ENCODE results near the gene TMEM234. TPM values are rescaled to one million over a fixed set of nuclear protein-coding genes. Genes with fewer than 3 reads are reported as not detected.

Gene TMEM234
- polyA plus RNA-seq, 2 of the 4 experiments (the other 2 are of a cell fraction), result 8.4 to 12.1 TPM

DNA sequence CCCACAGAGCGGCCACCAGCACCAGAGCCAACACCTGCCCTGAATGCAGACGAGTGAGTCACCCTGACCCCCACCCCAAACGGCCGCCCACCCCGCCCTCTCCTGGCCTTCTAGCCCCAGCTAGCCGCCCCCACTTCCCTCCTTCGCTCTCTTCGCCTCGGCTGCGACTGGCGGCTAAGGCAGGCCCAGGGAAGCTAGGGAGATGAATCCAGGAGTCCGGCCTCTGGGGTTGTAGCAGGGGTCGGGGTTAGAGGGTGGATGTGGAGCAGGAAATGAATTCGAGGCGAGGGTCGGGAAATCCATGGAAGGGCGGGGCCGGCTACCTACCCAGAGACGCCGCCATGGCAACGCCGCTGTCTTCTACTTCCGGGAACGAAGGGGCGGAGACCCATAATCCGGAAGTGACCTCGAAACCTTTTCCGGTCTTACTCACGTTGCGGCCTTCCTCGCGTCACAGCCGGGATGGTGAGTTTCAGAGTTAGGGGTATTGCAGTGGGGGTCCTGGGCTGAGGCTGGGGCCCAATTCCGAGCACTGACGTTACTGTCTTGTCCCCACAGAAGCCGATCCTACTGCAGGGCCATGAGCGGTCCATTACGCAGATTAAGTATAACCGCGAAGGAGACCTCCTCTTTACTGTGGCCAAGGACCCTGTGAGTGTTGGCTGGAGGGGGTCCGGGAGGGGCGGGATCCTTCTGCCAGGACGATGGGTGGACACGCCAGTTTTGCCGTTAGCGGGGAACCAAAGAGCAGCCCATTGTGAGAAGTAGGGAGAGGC, at the start of gene TMEM234, which contains the start of gene EIF3I (continued):
- TF ChIP-seq, protein P1, sequence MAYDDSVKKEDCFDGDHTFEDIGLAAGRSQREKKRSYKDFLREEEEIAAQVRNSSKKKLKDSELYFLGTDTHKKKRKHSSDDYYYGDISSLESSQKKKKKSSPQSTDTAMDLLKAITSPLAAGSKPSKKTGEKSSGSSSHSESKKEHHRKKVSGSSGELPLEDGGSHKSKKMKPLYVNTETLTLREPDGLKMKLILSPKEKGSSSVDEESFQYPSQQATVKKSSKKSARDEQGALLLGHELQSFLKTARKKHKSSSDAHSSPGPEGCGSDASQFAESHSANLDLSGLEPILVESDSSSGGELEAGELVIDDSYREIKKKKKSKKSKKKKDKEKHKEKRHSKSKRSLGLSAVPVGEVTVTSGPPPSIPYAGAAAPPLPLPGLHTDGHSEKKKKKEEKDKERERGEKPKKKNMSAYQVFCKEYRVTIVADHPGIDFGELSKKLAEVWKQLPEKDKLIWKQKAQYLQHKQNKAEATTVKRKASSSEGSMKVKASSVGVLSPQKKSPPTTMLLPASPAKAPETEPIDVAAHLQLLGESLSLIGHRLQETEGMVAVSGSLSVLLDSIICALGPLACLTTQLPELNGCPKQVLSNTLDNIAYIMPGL (CRISPR knock-in tag; IDR thresholded peaks at IDR 0.05; ENCODE audit: borderline replicate concordance), result no peak
- no peak for TF ChIP-seq TP53 (CRISPR knock-in tag; IDR thresholded peaks at IDR 0.05)
- peak in 1 of 2 experiments; percentile 69; a peak in 2 of 5 replicates for TF ChIP-seq JUN (IDR thresholded peaks at IDR 0.05)
- TF ChIP-seq CHD4 (IDR thresholded peaks at IDR 0.05; ENCODE audit: borderline replicate concordance), result no peak
- TF ChIP-seq RAD21 (conservative IDR thresholded peaks at IDR 0.05 in 1 of 2, IDR thresholded peaks at IDR 0.05 in 1 of 2), result no peak
- TF ChIP-seq CHD2 (IDR thresholded peaks at IDR 0.05; ENCODE audit: low read length, partially characterized antibody), result no peak
- TF ChIP-seq RFX5 (IDR thresholded peaks at IDR 0.05), result no peak
- TF ChIP-seq, protein P2, sequence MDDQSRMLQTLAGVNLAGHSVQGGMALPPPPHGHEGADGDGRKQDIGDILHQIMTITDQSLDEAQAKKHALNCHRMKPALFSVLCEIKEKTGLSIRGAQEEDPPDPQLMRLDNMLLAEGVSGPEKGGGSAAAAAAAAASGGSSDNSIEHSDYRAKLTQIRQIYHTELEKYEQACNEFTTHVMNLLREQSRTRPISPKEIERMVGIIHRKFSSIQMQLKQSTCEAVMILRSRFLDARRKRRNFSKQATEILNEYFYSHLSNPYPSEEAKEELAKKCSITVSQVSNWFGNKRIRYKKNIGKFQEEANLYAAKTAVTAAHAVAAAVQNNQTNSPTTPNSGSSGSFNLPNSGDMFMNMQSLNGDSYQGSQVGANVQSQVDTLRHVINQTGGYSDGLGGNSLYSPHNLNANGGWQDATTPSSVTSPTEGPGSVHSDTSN (IDR thresholded peaks at IDR 0.05), result no peak
- TF ChIP-seq, protein P3, sequence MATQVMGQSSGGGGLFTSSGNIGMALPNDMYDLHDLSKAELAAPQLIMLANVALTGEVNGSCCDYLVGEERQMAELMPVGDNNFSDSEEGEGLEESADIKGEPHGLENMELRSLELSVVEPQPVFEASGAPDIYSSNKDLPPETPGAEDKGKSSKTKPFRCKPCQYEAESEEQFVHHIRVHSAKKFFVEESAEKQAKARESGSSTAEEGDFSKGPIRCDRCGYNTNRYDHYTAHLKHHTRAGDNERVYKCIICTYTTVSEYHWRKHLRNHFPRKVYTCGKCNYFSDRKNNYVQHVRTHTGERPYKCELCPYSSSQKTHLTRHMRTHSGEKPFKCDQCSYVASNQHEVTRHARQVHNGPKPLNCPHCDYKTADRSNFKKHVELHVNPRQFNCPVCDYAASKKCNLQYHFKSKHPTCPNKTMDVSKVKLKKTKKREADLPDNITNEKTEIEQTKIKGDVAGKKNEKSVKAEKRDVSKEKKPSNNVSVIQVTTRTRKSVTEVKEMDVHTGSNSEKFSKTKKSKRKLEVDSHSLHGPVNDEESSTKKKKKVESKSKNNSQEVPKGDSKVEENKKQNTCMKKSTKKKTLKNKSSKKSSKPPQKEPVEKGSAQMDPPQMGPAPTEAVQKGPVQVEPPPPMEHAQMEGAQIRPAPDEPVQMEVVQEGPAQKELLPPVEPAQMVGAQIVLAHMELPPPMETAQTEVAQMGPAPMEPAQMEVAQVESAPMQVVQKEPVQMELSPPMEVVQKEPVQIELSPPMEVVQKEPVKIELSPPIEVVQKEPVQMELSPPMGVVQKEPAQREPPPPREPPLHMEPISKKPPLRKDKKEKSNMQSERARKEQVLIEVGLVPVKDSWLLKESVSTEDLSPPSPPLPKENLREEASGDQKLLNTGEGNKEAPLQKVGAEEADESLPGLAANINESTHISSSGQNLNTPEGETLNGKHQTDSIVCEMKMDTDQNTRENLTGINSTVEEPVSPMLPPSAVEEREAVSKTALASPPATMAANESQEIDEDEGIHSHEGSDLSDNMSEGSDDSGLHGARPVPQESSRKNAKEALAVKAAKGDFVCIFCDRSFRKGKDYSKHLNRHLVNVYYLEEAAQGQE (IDR thresholded peaks at IDR 0.05), result no peak
- no peak for TF ChIP-seq ESRRA (IDR thresholded peaks at IDR 0.05; ENCODE audit: borderline replicate concordance, low read length)
- no peak for TF ChIP-seq EHMT2 (IDR thresholded peaks at IDR 0.05; ENCODE audit: low read depth)
- TF ChIP-seq, protein P4, sequence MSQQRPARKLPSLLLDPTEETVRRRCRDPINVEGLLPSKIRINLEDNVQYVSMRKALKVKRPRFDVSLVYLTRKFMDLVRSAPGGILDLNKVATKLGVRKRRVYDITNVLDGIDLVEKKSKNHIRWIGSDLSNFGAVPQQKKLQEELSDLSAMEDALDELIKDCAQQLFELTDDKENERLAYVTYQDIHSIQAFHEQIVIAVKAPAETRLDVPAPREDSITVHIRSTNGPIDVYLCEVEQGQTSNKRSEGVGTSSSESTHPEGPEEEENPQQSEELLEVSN (IDR thresholded peaks at IDR 0.05; ENCODE audit: borderline replicate concordance, low read depth), result no peak
- no peak for TF ChIP-seq SMC3 (IDR thresholded peaks at IDR 0.05)
- TF ChIP-seq SREBF2 (IDR thresholded peaks at IDR 0.05), result no peak
- no peak for TF ChIP-seq GATA3 (IDR thresholded peaks at IDR 0.05; ENCODE audit: borderline replicate concordance)
- TF ChIP-seq ZSCAN20 (CRISPR knock-in tag; IDR thresholded peaks at IDR 0.05), result no peak
- TF ChIP-seq, protein P5, sequence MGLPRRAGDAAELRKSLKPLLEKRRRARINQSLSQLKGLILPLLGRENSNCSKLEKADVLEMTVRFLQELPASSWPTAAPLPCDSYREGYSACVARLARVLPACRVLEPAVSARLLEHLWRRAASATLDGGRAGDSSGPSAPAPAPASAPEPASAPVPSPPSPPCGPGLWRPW (IDR thresholded peaks at IDR 0.05), result no peak
- no peak for TF ChIP-seq MYC (IDR thresholded peaks at IDR 0.05; ENCODE audit: borderline replicate concordance, low read length)

DNA sequence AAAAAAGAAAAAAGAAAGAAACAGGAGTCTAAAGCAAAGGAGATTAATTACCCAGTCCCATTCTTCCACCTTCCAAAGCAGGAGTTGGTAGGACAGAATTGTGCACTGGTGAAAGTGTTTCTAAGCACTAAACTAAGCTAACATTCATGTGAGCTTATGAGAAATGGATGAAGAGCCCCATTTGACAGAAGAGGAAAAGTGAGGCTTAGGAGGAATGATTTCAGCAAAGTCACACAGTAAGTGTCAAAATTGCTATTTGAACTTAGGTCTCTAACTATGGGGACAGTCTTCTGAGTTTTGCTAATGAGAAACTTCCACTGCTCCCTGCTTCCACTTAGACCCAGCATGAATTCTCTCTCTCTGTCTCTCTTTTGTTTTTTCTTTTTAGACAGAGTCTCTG, 47.6 kb upstream of the TMEM234 start:
- ChIA-PET CTCF (no interaction called here), POLR2A (no interaction called here)
- FAIRE-seq (no peak), ATAC-seq (no peak), DNase-seq (ENCODE audit: low read depth in 1 of 2, low spot score in 1 of 2) (no peak)
- no peaks in the 10 kb centered on the region for H3K9me3 ChIP-seq
- H3K4me3 ChIP-seq, result no peak overlapping the region
- H3K4me1 ChIP-seq, result peaks cover 12% of the 10 kb centered on the region; the same call in 2 of the 3 replicates
- TF ChIP-seq, protein P2 (IDR thresholded peaks at IDR 0.05), result no peak
- TF ChIP-seq CBX2 (IDR thresholded peaks at IDR 0.05; ENCODE audit: borderline replicate concordance, low read depth) (no peak), FOSL2 (IDR thresholded peaks at IDR 0.05) (no peak), FOSL2 (CRISPR knock-in tag; IDR thresholded peaks at IDR 0.05) (no peak), HOXA7 (CRISPR knock-in tag; IDR thresholded peaks at IDR 0.05) (no peak), ZC3H11A (IDR thresholded peaks at IDR 0.05) (no peak)
- H3K27ac ChIP-seq, result no peak overlapping the region
- no peak overlapping the region for H3K4me2 ChIP-seq

Measured in A549 (cell line).